ENCODE data around the gene FCRL4.

- TF ChIP-seq CTCF (IDR thresholded peaks at IDR 0.05) (no peak), POLR2A (IDR thresholded peaks at IDR 0.05) (no peak)
These were observed 2.5 kb downstream of the FCRL4 start for GRCh38 chr1:157595356-157595755.

Data from Peyer's patch (tissue), 4 donors.